Stimulated activated naive CD8-positive, alpha-beta T cell treated with anti-CD3 and anti-CD28 coated beads, Interleukin-15, amount 100 ng/mL, for 72 hours (primary cell): ENCODE results near the gene RNF181.

ENCODE experiments used
- ATAC-seq: fragments of 150-1000 bp; cut with Tn5 transposase; 2 replicates; pipeline ENCODE4 v1.10.0; 2021; ENCODE audit warnings: mild to moderate bottlenecking, moderate library complexity
- DNase-seq, 2 donors: peaks; one replicate each; pipeline ENCODE4 v3.0.0; 2021 to 2022
- H3K27ac Mint-ChIP-seq, 2 donors: one replicate each; pipeline ENCODE4 v1.8.0; 2022; ENCODE audit warnings: mild to moderate bottlenecking in 2 of 2, mixed read lengths in 2 of 2, moderate library complexity in 2 of 2
- H3K27me3 Mint-ChIP-seq: one replicate; pipeline ENCODE4 v1.8.0; 2022; ENCODE audit warnings: mixed read lengths
- H3K4me1 Mint-ChIP-seq: one replicate; pipeline ENCODE4 v1.8.0; 2022; ENCODE audit warnings: mild to moderate bottlenecking, mixed read lengths
- H3K4me3 Mint-ChIP-seq, 2 donors: one replicate each; pipeline ENCODE4 v1.8.0; 2022; ENCODE audit warnings: mild to moderate bottlenecking in 2 of 2, mixed read lengths in 2 of 2, moderate library complexity in 1 of 2
- H3K9me3 Mint-ChIP-seq, 2 donors: one replicate each; pipeline ENCODE4 v1.8.0; 2022; ENCODE audit warnings: mixed read lengths in 2 of 2

The RNF181 gene

GRCh38 chr2:85560812-85561279 lies 34.7 kb upstream of the RNF181 start:
- Mint-ChIP-seq H3K9me3 (no peaks in the 10 kb centered on the region), H3K4me1 (peaks cover 55% of the 10 kb centered on the region), H3K27ac (peak overlapping the region; percentile 95 to 97), H3K27me3 (no peaks in the 10 kb centered on the region), H3K4me3 (peak overlapping the region; percentile 90 to 99)
- DNase-seq, result no peak
- peak; percentile 39 for ATAC-seq

- H3K4me1 Mint-ChIP-seq, result peaks cover 55% of the 10 kb centered on the region
- peak; percentile 97 for ATAC-seq
These were observed 34.0 kb upstream of the RNF181 start, which contains the start of gene GGCX for GRCh38 chr2:85561280-85562212. Gene GGCX (minus strand): TSS chr2:85561493. CDS start chr2:85561428, 65 bp downstream.

GRCh38 chr2:85564144-85564563 lies 31.4 kb upstream of the RNF181 start:
- peak overlapping the region; percentile 59 to 63 for H3K27ac Mint-ChIP-seq
- H3K4me3 Mint-ChIP-seq, result no peak overlapping the region
- H3K4me1 Mint-ChIP-seq, result peaks cover 39% of the 10 kb centered on the region
- H3K9me3 Mint-ChIP-seq, result no peaks in the 10 kb centered on the region
- no peak for DNase-seq
- no peaks in the 10 kb centered on the region for H3K27me3 Mint-ChIP-seq
- no peak for ATAC-seq

More at GRCh38 chr2:85561280-85562212, 34.0 kb upstream of the RNF181 start, which contains the start of gene GGCX:
- DNase-seq, result peak; percentile 88 to 93
- Mint-ChIP-seq H3K27me3 (no peaks in the 10 kb centered on the region), H3K4me3 (peak within 1 kb of the TSS; percentile 90 to 99), H3K27ac (peak within 1 kb of the TSS; percentile 95 to 97), H3K9me3 (no peaks in the 10 kb centered on the region)

GRCh38 chr2:85566265-85566664 lies 29.3 kb upstream of the RNF181 start:
- no peaks in the 10 kb centered on the region for H3K27me3 Mint-ChIP-seq
- ATAC-seq (no peak), DNase-seq (no peak)
- no peaks in the 10 kb centered on the region for H3K9me3 Mint-ChIP-seq
- no peak overlapping the region for H3K27ac Mint-ChIP-seq
- peaks cover 20% of the 10 kb centered on the region for H3K4me1 Mint-ChIP-seq
- no peak overlapping the region for H3K4me3 Mint-ChIP-seq

GRCh38 chr2:85575739-85576138 lies 19.8 kb upstream of the RNF181 start:
- ATAC-seq (no peak), DNase-seq (no peak)
- no peak overlapping the region for H3K27ac Mint-ChIP-seq
- H3K4me1 Mint-ChIP-seq, result peaks cover 32% of the 10 kb centered on the region
- H3K27me3 Mint-ChIP-seq, result no peaks in the 10 kb centered on the region
- no peaks in the 10 kb centered on the region for H3K9me3 Mint-ChIP-seq
- no peak overlapping the region for H3K4me3 Mint-ChIP-seq

- H3K27me3 Mint-ChIP-seq, result no peaks in the 10 kb centered on the region
- H3K4me3 Mint-ChIP-seq, result peak overlapping the region; percentile 85 to 98
- no peak for DNase-seq
- H3K4me1 Mint-ChIP-seq, result peaks cover 37% of the 10 kb centered on the region
- no peaks in the 10 kb centered on the region for H3K9me3 Mint-ChIP-seq
- peak overlapping the region in 1 of 2 donors; percentile 98 for H3K27ac Mint-ChIP-seq
- no peak for ATAC-seq
These were observed 18.5 kb upstream of the RNF181 start for GRCh38 chr2:85577063-85577385.

- DNase-seq (peak; percentile 40 to 62), ATAC-seq (peak; percentile 85)
- Mint-ChIP-seq H3K9me3 (no peaks in the 10 kb centered on the region), H3K27ac (peak within 1 kb of the TSS; percentile 97 to 98), H3K4me3 (peak within 1 kb of the TSS; percentile 85 to 98), H3K4me1 (peaks cover 40% of the 10 kb centered on the region), H3K27me3 (no peaks in the 10 kb centered on the region)
These were observed 17.9 kb upstream of the RNF181 start, which contains the start of gene VAMP8 for GRCh38 chr2:85577386-85578242. Gene VAMP8 (plus strand): TSS chr2:85577586. CDS start chr2:85577647, 61 bp downstream.

- Mint-ChIP-seq H3K4me1 (peaks cover 49% of the 10 kb centered on the region), H3K9me3 (no peaks in the 10 kb centered on the region), H3K27me3 (no peaks in the 10 kb centered on the region), H3K4me3 (peak overlapping the region; percentile 85 to 98), H3K27ac (peak overlapping the region; percentile 97 to 98)
- DNase-seq (peak in 1 of 2 donors; percentile 27), ATAC-seq (peak; percentile 65)
These were observed 17.0 kb upstream of the RNF181 start for GRCh38 chr2:85578243-85579180.

GRCh38 chr2:85579266-85579935 lies 16.1 kb upstream of the RNF181 start:
- peak overlapping the region; percentile 52 to 77 for H3K27ac Mint-ChIP-seq
- peak overlapping the region; percentile 85 to 98 for H3K4me3 Mint-ChIP-seq
- ATAC-seq (no peak), DNase-seq (no peak)
- peaks cover 54% of the 10 kb centered on the region for H3K4me1 Mint-ChIP-seq
- no peaks in the 10 kb centered on the region for H3K9me3 Mint-ChIP-seq
- no peaks in the 10 kb centered on the region for H3K27me3 Mint-ChIP-seq

GRCh38 chr2:85580206-85580605 lies 15.3 kb upstream of the RNF181 start:
- Mint-ChIP-seq H3K27me3 (no peaks in the 10 kb centered on the region), H3K4me1 (peaks cover 61% of the 10 kb centered on the region), H3K9me3 (no peaks in the 10 kb centered on the region), H3K4me3 (peak overlapping the region; percentile 65 to 98), H3K27ac (peak overlapping the region in 1 of 2 donors; percentile 76)
- no peak for ATAC-seq
- no peak for DNase-seq

- no peak overlapping the region for H3K27ac Mint-ChIP-seq
- peaks cover 68% of the 10 kb centered on the region for H3K4me1 Mint-ChIP-seq
- no peak overlapping the region for H3K4me3 Mint-ChIP-seq
- H3K9me3 Mint-ChIP-seq, result no peaks in the 10 kb centered on the region
- no peak for DNase-seq
- ATAC-seq, result no peak
- H3K27me3 Mint-ChIP-seq, result no peaks in the 10 kb centered on the region
These were observed 13.1 kb upstream of the RNF181 start for GRCh38 chr2:85582492-85582891.

- Mint-ChIP-seq H3K27ac (peak overlapping the region; percentile 42 to 66), H3K4me3 (peak overlapping the region; percentile 82 to 87), H3K4me1 (peaks cover 73% of the 10 kb centered on the region), H3K9me3 (no peaks in the 10 kb centered on the region), H3K27me3 (no peaks in the 10 kb centered on the region)
- ATAC-seq (peak; percentile 62), DNase-seq (peak in 1 of 2 donors; percentile 30)
These were observed 11.7 kb upstream of the RNF181 start for GRCh38 chr2:85583667-85584353.

GRCh38 chr2:85584354-85584856 lies 11.1 kb upstream of the RNF181 start, which contains the start of gene VAMP5:
Gene VAMP5 (plus strand): TSS chr2:85584431. CDS start chr2:85584491, 60 bp downstream.
- H3K27ac Mint-ChIP-seq, result peak within 1 kb of the TSS; percentile 81 to 88
- peaks cover 68% of the 10 kb centered on the region for H3K4me1 Mint-ChIP-seq
- DNase-seq (peak; percentile 14), ATAC-seq (peak; percentile 56)
- H3K27me3 Mint-ChIP-seq, result no peaks in the 10 kb centered on the region
- H3K4me3 Mint-ChIP-seq, result peak within 1 kb of the TSS; percentile 82 to 87
- H3K9me3 Mint-ChIP-seq, result no peaks in the 10 kb centered on the region
